HG03571 (cell line): ENCODE data around the gene RBX1.
"Not testable (repeated sequence)": the region's sequence is repeated elsewhere in the genome, so short reads cannot be mapped to it uniquely, and the experiment has no call there.

Experiments used
- ATAC-seq: cut with Tn5 transposase; IDR thresholded peaks from one replicate; pipeline ENCODE4 v1.9.1; 2021; ENCODE audit not compliant: unreplicated experiment

RBX1 gene

DNA sequence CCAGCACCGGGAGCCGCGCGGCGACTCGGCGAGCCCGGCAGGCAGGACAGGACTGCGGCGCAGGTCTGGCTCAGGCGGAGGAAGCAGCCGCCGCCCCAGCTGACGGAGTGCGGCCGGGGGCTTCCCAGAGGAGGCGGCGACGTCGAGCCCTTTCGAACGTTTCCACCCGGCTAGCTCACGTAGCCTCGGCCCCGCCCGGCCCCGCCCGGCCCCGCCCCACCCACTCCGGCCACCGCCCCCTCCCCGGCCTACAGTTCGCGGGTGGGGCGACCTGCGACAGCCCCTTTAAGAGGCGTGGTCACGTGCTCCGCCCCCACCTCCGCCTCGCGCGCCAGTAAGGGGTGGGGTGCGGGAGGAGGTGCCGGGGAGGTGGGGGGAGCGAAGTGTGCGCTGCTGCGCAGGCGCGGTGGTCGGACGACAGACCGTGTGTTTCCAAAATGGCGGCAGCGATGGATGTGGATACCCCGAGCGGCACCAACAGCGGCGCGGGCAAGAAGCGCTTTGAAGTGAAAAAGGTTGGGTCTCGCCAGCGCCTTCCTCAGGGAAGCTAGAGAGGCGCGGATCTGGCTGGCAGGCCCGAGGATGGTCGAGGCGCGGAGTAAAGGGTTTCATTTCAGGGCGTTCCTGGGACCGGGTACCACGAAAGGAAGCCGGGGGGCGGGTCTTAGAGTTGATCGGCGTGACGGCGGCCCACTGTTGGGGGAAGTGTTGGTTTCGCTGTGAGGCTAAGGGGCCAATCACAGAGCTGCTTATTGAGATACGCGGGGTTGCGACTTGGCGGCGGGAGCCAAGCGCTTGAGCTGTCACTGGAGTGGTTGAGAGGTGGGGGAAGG, at the start of gene RBX1:
TSS of gene RBX1 (plus strand) at position 417 of the 833 bp plus-strand sequence. CDS start at position 438, 21 bp downstream.
- peak; percentile 64 for ATAC-seq

DNA sequence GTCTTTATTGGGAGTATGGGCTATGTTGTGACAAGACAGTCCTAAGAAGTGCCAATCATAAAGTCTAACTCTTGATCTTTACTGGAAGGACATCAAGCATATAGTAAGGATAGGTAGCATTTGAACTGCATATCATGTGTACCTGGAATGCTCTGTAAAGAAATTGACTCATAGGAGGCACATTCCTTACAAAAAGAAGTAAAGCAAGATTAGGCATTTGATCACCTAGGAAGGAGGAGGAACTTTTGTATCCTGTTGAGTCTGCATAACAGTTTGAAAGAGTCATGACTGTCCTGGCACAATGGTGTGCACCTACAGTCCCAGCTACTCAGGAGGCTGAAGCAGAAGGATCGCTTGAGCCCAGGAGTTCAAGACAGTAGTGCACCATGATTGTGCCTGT, 47.1 kb upstream of the RBX1 start:
- ATAC-seq, result no peak

DNA sequence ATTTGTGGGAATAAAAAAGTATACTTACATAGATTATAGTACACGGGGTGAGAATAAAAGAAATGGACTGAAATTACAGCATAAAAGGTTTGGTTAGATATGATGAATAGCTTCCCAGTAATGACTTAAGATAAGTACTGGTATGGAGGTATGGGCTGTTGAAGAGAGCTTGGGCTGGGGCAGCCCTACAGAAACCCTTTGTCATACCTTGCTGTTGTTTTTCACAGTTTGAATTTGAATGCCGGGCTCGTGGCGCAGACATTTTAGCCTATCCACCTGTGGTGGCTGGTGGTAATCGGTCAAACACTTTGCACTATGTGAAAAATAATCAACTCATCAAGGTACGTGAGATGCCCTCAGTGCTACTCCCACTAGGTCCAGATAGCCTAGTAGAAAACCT, 42.3 kb upstream of the RBX1 start:
- ATAC-seq, result no peak

DNA sequence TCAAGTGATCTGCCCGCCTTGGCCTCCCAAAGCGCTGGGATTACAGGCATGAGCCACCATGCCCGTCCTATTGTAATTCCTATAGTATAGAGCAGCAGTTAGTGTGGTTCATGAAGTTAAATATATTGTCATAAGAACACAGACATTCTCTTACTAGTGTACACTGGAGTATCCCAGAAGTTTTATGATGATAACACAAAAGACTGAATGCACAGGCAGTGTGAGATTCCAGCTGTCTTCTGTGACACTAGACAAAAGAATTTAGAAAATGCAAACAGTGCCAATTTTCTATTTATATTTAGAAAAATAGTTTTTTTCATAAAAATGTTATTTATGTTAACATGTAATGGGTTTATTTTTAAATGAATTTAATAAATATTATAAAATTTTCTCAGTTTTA, 39.4 kb upstream of the RBX1 start:
- ATAC-seq, result no peak

DNA sequence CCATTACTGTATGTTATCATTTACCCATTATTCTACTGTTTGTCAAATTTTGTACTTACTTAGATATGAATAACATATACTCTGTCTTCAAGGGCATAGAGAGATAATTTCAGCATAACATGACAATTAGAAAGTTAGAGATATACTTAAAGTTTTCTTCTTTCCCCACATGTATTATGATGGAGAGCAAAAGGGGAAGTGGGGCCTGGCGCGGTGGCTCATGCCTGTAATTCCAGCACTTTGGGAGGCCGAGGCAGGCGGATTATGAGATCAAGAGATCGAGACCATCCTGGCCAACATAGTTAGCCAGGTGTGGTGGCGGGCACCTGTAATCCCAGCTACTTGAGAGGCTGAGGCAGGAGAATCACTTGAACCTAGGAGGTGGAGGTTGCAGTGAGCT, 38.2 kb upstream of the RBX1 start:
- ATAC-seq, result not testable (repeated sequence)

DNA sequence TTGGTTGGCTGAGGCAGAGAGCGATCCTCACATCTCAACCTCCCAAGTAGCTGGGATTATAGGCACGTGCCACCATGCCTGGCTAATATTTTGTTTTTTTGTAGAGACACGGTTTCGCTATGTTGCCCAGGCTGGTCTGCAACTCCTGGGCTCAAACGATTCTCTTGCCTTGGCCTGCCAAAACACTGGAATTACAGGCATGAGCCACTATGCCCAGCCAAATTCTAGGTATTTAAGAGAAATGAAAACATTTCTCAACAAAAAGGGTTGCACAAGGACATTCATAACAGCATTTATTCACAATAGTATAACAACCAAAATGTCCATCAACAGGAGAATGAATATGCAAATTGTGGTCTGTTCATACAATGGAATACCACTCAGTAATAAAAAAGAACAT, 31.7 kb upstream of the RBX1 start:
- no peak for ATAC-seq

DNA sequence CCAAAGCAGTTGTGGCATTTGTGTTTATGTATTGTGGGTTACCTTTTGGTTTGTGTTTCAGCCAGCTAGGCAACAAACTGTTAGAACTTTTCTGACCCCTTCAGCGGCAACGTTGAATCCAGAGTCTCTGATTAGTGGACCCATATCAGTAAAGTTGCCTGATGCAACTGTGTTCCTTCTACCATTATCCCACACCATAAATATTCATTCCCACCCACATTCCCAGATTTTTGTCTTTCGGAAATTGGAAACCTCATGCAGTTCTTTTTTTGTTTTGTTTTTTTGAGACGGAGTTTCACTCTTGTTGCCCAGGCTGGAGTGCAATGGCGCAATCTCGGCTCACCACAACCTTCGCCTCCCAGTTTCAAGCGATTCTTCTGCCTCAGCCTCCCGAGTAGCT, 30.7 kb upstream of the RBX1 start:
- ATAC-seq, result no peak

DNA sequence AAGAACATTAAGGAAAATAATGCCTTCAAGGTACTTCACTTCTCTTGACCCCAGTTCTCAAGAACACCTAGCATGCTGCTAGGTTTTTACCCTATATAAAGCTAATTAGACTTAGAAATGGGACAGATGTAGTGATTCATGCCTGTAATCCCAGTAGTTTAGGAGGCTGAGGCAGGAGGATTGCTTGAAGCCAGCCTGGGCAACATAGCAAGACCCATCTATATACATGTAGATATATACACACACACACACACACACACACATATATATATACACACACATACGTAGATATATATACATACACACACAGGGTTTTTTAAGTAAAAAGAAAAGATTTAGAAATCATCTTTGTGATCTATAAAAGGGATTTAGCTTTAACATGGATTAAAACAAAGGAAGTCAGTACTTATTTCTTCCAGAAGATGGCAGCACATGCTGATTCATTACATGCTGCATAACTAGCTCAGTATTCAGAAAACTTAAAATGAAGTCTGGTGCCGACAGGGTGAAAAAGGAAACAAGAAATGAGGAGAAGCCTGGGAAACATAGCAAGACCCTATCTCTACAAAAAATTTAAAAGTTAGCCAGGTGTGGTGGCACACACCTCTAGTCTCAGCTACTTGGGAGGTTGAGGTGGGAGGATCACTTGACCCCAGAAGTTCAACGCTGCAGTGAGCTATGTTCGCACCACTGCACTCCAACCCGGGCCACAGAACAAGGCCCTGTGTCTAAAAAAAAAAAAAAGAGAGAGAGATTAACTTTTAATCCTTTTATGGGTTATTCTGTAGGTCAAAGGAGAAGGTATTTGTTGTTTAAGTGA, 28.5 kb upstream of the RBX1 start:
- no peak for ATAC-seq

DNA sequence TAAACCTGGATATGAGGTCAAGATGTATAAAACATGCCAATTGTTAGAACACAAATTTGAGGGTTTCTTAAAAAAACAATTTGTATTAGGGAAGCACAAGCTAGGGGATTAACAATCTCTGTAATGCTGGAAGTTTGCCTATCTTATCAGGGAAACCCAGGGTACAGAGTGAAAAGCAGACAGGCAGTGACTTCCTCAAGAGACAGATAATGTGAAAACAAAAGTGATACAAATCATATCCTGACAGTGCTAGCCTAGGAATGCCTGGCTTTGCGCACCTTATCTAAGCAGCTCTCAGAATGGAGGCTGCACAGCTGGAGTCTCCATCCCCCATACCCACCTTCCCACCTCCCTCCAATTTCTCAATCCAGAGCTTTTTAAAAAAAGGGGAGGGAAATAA, 22.5 kb upstream of the RBX1 start:
- no peak for ATAC-seq

DNA sequence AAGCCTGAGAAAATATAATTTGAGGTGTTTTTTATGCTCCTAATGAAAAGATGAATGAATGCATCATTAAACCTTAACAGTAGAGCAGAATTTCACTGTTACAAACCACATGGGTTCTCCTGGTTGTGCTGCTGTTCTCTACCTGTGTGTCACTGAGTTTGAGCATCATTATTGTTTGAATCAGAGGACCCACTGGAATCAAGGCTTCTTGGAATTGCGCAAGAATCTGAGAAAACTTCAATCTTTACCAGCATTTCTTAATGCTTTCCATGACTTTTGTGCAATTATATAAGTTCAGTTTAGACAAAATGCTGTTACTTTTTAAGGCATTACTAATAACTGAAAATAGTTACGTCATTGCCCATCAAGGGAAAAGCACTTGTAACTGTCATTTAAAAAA, 18.8 kb upstream of the RBX1 start:
- ATAC-seq, result no peak

DNA sequence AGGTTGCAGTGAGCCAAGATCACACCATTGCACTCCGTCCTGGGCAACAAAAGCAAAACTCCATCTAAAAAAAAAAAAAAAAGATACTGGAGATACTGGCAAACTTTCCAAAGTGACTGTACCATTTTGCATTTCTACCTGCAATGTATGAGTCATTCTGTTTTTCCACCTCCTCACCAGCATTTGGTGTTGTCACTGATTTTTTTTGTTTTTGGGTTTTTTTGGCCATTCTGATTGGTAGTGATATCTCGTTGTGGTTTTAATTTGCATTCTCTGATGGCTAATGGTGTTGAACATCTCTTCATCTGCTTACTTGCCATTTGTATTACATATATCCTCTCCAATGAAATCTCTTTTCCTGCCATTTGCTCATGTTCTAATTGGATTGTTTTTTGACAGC, 12.0 kb upstream of the RBX1 start:
- no peak for ATAC-seq

DNA sequence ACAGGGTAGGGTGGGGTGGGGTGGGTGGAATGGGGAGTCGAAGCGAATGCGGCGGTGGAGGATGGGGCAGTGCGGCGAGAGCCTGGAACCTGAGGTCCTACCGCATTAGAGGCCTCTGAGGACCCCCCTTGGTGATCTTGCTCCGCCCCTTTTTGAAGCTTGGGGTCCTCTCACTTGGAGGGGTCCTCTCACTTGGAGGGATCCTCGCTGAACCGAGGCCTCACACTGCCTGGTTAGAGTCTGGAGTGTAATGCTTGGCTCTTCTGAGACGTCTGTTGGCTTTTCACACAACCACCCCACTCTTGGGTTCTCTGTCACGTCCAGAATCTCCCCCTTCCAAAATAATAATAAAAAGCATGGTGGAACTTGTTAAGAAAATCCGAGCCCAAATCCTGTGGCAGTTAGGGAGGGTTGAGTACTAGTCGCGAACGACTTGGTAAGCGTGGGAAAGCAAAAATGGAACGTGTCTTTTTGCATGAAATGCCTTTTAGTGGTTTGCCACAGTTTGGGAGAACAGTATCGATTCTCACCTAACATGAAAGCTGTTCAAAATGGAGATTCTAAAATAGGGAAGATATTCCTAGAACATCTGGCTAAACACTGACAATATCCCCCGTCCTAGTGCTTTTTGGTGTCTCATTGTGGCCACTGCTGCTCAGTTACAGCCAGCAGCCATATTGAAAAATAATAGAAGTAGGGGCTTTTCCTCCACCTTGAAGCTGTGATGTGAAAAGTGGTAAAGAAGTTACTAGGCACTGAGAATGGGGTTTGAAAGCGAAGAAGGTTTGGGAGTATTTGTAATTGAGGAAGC, 822 bp downstream of the RBX1 start:
- ATAC-seq, result peak; percentile 13

DNA sequence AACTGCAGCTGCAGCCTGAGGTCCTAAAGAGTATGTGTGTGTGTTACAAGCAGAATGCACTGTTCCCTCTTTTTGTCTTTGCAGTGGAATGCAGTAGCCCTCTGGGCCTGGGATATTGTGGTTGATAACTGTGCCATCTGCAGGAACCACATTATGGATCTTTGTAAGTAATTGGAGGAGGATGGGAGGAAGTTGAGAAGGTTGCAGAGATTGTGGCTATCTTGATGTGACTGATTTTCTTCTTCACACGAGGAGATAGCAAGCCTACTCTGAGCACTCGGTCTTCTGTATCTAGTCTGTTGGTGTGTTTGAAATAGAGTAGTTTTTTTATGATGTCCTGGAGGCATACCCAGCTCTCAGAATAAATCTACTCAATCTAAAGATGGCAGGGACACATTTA, 2.3 kb downstream of the RBX1 start:
- ATAC-seq, result no peak

DNA sequence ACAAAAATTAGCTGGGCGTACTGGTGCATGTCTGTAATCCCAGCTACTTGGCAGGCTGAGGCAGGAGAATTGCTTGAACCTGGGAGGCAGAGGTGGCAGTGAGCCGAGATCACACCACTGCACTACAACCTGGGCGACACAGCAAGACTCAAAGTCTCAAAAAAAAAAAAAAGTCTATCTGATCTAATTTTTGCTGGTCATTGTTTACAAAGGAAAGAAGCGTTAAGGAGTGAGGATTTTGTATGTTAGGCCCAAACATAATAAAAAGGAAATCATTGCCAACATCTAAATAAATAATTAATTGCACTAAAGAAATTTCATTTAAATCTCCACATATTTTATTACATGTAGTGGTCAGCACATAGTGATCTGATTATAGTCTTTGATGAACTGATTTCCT, 2.9 kb downstream of the RBX1 start:
- ATAC-seq, result no peak

DNA sequence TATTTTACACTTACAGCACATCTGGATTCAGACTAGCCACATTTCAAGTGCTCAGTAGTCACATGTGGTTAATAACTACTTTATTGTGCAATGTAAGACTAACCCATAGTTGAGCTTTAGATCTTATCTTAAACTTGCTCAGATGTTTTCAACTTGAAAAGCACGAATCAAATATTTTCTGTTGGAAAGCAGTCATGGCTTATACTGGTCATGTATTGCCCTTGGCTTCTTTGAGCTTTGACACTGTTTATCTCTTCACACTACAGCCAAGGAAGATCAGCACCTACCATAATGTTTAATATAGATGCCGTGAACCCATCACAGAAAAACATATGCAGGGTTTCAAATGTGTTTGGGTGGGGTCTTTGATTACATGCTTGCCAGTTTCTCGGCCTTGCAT, 4.4 kb downstream of the RBX1 start:
- no peak for ATAC-seq

DNA sequence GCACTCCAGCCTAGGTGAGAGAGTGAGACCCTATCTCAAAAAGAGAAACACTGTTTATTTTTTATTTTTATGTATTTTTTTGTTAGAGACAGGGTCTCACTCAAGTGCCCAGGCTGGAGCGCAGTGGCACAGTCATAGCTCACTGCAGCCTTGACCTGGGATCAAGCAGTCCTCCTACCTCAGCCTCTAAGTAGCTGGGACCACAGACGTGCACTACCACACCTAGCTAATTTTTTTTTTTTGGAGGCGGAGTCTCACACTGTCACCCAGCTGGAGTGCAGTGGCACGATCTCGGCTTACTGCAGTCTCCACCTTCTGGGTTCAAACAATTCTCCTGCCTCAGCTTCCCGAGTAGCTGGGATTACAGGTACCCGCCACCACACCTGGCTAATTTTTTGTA, 6.4 kb downstream of the RBX1 start:
- no peak for ATAC-seq

DNA sequence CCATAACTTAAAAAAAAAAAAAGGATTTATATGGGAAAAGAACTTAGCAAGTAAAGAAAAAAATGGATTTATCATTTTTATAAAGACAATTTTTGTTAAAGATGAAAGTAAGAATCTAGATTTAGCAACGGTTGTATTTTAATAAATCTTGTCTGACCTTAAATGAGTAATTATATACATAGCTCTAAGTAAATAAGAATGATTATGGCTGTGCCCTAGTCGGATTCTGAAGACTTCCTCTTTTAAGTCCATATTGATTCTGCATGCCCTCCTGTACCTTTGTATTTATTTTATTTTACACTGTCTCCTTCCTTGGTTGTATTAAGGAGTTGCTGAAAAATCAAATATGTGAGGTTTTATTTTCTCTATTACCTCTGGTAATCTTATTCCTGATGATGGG, 7.1 kb downstream of the RBX1 start:
- no peak for ATAC-seq

DNA sequence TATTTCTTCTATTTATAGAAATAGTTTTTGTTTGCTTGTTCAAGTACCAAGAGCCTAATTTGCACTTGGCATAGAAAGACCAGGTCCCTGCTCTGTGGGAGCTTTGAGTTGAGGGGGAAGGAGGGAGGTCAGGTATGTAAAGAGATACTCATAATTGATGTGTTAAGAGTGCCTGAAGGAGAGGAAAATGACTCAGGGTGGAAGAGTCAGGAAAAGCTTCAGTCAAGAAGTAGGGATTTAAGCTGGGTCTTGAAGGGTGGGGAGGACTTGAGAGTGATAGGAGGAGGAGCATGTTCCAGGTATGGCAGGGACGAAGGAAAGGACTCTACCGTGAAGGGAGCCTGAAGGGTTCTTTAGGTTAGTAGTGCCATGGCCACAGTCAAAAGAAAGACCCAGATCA, 9.0 kb downstream of the RBX1 start:
- ATAC-seq, result no peak

DNA sequence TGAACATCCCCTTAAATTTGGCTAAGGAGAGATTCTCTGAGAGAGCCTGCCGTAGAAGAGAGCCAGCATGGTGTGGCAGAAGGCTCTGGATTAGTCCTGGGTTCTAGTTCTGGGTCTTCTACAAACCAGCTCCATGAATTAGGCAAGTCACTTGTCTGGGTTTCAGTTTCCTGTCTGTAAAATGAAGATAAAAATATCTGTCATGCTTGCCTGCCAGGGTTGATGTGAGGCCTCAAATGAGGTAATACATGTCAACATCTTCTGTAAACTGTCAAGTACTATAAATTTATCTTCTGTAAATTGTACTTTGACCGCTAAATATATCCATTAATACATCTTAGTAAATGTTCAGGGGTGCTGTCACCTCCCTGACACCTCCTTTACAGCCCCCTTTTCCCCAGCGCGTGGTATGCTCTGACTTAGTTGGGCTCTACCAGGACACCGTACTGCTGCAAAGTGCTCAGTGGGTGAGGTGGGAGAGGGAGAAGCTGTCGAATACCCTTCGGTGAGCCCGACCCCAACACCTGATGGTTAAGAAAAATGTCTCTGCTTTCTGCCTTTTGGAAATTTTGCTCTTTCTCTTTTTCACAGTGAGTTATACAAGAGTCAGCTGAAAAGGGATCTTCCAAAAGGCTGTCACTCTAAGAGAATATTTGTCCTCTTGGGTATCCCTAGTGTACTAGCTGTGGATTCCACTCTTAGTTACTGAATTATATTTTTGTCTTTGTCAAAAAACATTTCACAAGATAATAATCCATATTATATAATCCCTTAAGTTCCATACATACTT, 15.0 kb downstream of the RBX1 start:
- ATAC-seq, result no peak

DNA sequence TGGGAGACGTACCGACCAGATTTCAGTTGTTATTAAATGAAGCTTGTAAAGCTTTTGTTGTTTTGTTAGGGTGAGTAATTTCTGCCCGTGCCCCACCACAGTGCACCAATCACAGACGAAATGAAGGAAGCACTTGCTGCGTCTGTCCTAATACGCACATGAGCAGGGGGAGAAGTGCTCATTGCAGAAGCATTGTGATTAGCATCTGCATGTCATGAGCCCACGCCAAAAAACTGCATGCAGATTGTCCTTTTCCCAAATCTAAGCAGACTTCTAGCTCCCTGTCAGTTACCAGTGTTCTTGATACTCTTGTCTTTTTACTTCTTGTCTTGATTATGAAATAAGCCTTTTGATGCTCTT, 15.5 kb downstream of the RBX1 start:
- ATAC-seq, result no peak
